ENCODE data around the gene RRAS.
A peak's percentile ranks its signal among the peaks of the same experiment; 100 is the strongest.

Gene RRAS

GRCh38 chr19:49666120-49666444 is 26.1 kb upstream of the RRAS start:
- in situ Hi-C loops (cut with MboI; ENCODE audit: low sequenced_read_pairs, unreplicated experiment) = no loop called here
- TF ChIP-seq, protein P1, sequence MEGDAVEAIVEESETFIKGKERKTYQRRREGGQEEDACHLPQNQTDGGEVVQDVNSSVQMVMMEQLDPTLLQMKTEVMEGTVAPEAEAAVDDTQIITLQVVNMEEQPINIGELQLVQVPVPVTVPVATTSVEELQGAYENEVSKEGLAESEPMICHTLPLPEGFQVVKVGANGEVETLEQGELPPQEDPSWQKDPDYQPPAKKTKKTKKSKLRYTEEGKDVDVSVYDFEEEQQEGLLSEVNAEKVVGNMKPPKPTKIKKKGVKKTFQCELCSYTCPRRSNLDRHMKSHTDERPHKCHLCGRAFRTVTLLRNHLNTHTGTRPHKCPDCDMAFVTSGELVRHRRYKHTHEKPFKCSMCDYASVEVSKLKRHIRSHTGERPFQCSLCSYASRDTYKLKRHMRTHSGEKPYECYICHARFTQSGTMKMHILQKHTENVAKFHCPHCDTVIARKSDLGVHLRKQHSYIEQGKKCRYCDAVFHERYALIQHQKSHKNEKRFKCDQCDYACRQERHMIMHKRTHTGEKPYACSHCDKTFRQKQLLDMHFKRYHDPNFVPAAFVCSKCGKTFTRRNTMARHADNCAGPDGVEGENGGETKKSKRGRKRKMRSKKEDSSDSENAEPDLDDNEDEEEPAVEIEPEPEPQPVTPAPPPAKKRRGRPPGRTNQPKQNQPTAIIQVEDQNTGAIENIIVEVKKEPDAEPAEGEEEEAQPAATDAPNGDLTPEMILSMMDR (IDR thresholded peaks at IDR 0.05; ENCODE audit: borderline replicate concordance, control extremely low read depth, extremely low read depth, insufficient read depth, missing control alignments) = no peak
- no peak for DNase-seq (ENCODE audit: low spot score)

GRCh38 chr19:49665351-49666119 is 25.6 kb upstream of the RRAS start, which contains the start of the genes BCL2L12 and IRF3:
BCL2L12 (plus strand) TSS chr19:49665933; CDS start chr19:49666693, 760 bp downstream.
IRF3 (minus strand) TSS chr19:49665857; CDS start chr19:49664838, 1,019 bp downstream.
- TF ChIP-seq, protein P1 (IDR thresholded peaks at IDR 0.05; ENCODE audit: borderline replicate concordance, control extremely low read depth, extremely low read depth, insufficient read depth, missing control alignments) = no peak
- DNase-seq (ENCODE audit: low spot score) = peak; percentile 99
- in situ Hi-C loops (cut with MboI; ENCODE audit: low sequenced_read_pairs, unreplicated experiment) = no loop called here

- TF ChIP-seq, protein P1 (IDR thresholded peaks at IDR 0.05; ENCODE audit: borderline replicate concordance, control extremely low read depth, extremely low read depth, insufficient read depth, missing control alignments) = no peak
- no peak for DNase-seq (ENCODE audit: low spot score)
- in situ Hi-C loops (cut with MboI; ENCODE audit: low sequenced_read_pairs, unreplicated experiment) = no loop called here
Measured at GRCh38 chr19:49665036-49665350, 25.1 kb upstream of the RRAS start.

DNA sequence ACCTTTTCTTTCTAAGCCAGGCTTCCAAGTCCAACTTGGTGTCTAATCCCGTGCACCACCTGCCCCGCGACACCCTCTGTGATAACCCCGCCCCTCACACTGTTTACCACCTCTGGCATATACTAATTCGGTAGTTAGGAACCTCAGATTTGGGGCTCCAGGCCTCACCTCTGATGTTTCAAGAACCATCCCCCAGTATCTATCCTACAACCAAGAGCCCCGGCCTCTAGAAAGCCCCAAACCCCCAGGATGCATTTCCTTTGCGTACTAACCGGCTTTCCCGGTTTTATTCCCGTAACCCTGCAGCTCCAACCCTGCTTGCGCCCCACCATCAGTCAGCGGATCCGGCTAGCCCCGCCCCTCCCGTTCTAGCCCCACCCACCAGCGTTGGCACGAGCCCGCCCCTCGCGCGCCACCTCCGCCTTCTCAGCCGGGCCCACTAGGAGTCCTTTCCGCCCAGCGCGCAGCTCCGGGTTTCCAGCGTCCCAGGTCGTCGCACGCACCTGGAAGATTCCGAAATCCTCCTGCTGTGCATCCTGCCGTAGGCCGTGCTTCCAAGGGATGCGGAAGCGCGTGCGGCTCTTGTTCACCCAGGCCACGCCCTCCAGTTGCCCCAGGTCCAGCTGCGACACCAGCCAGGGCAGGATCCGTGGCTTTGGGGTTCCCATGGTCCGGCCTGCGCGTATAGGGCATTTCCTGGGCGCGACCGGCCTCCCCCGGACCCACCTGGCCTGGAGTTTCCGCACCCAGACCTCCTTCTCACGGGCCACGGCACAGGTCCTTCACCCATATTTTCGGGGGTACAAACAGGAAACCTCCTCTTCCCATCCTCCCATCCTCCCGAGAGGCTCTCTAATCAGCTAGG is 24.5 kb upstream of the RRAS start:
- in situ Hi-C loops (cut with MboI; ENCODE audit: low sequenced_read_pairs, unreplicated experiment) = no loop called here
- TF ChIP-seq, protein P1 (IDR thresholded peaks at IDR 0.05; ENCODE audit: borderline replicate concordance, control extremely low read depth, extremely low read depth, insufficient read depth, missing control alignments) = no peak
- peak; percentile 91 for DNase-seq (ENCODE audit: low spot score)

GRCh38 chr19:49663224-49663623 is 23.3 kb upstream of the RRAS start:
- DNase-seq (ENCODE audit: low spot score) = no peak
- TF ChIP-seq, protein P1 (IDR thresholded peaks at IDR 0.05; ENCODE audit: borderline replicate concordance, control extremely low read depth, extremely low read depth, insufficient read depth, missing control alignments) = no peak
- in situ Hi-C loops (cut with MboI; ENCODE audit: low sequenced_read_pairs, unreplicated experiment) = no loop called here

GRCh38 chr19:49662011-49662410 is 22.1 kb upstream of the RRAS start:
- in situ Hi-C loops (cut with MboI; ENCODE audit: low sequenced_read_pairs, unreplicated experiment) = no loop called here
- TF ChIP-seq, protein P1 (IDR thresholded peaks at IDR 0.05; ENCODE audit: borderline replicate concordance, control extremely low read depth, extremely low read depth, insufficient read depth, missing control alignments) = no peak
- DNase-seq (ENCODE audit: low spot score) = no peak
